Non-pigmented ciliary epithelial cell (primary cell): Measurements from ENCODE around the gene FILIP1L.

Experiments
- DNase-seq: peaks from one replicate; pipeline ENCODE4 v3.0.0-alpha.2; 2010; ENCODE audit warnings: low read depth

FILIP1L gene

DNA sequence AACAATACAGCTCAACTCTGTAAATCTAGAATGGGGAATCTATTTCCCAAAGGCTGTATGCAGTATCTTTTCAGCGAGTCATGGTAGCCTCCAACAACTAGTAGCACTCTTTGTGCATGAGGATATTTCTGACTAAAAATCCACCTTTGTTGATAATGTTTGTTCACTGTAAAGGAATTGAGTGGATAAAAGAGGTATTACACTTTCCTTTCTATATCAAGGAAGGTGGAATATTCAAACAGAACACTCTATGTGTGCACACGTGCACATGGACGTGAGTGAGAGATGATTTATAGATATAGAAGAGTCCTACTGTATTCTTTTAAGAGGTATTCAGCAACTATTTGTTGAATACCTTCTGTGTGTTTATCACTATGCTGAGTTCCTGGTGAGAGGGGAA, 228.4 kb downstream of the FILIP1L start:
- DNase-seq, result no peak

DNA sequence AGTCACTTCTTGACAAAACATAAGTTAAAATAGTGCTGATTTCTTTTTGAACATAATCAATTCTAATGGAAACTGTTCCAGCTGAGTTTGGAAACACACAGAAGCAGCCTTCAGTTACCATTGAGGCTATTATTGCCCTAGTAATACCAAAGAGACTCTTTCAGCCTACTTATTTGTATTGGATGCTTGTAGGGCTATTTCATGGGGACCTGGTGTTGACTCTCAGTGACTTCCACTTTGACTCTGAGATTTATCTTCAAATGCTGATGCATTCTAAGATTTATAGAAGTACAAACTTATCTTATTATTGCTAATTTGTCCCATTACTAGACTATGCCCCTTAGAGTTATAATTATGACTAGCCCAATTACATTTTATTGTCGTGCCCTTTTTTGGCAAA, 229.2 kb downstream of the FILIP1L start:
- no peak for DNase-seq

DNA sequence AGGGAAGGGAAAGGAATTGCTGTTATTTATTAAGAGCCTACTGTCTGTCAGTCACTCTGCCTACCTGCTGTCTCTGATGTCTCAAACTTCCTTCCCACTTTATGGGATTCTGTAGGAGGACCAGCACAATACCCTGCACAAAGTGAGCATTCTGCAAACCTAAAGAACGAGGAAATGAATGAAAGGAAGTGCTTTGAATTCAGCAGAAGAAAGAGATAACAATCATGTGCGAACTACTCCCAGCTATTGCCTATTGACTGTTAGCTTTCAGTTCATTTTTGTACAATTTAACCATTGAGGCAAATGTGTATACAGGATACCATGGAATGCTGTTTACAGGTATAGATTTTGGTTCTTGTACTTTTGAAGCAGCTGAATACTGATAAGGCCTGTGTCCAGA, 229.8 kb downstream of the FILIP1L start:
- no peak for DNase-seq

DNA sequence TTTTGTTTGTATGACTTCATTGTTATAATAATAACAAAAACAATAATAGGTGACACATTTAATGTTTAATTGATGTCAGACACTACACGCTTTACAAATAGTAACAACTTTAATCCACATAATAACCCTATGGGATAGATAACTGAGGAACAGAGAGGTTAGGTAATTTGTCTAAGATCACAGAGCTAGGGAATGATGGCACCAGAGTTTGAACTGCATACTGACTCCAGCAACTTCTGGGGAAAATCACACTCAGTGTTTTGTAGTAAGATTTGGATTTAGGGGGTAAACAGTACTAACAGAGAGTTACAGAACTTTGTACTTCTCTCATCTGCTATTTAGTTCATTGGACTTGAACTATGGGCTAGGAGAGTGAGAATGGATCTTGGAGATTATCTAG, 230.6 kb downstream of the FILIP1L start:
- DNase-seq, result no peak

DNA sequence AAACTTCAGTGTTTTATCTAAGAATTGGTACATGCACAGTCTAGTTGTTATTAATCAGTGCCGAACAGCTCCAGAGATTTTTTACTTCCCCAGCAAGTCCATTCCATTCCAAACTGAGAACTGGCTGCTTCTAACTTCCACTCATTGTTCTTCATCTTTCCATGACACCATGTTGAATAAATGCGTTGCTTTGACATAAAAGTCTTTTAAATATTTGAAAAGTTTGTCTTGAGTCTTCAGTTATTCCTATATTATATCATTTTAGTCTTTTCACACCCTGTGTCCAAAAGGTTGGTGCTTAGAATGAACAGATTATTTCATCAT, 231.2 kb downstream of the FILIP1L start:
- DNase-seq, result no peak

DNA sequence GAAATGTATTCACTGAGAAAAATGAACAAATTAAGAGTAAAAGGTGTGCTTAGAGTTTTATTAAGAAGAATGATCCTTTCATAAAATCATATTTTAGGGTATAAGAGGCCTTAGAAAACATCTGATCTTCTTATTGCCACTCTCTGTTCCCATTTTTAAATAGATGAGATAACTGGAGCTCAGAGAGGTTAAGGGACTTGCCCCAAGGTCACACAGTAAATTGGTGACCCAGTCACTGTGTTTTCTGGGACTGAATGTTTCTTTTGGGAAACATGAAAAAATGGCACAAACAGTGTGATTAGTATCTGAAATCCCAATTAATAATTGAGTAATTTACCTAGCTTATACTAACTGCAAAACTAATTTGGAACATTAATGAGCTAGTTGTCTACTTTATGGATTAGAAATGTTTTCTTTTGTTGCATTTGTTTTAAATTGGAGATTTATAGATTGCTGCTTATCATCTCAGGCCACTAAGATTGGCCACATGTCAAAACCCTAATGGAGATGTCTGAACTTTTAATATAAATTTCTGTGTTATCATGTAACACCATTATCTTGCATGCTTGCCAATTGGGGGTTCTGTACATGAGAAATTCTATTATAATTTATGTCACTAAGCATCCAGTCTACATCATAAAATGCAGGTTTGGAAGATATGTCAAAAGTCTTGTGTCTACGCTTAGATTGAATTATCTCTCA, 231.7 kb downstream of the FILIP1L start:
- no peak for DNase-seq

DNA sequence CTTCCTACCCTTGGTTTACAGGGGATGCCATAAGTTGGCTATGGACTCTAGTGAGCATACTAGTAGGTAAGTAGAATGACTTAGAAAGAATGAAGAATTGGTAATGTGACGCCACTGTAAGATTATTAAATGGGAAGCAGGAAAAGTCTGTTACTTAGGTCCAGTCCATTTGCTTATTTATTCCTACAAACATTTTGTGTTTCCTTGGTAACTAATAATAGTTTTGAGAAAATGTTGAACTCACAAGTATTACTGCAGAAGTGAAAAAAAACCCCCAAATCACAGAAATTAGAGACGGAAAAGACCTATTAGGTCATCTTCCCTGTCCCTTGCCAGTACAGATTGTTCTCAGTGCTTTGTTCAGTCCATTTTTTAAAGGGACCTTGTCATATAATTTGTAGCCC, 233.2 kb downstream of the FILIP1L start:
- DNase-seq, result no peak

DNA sequence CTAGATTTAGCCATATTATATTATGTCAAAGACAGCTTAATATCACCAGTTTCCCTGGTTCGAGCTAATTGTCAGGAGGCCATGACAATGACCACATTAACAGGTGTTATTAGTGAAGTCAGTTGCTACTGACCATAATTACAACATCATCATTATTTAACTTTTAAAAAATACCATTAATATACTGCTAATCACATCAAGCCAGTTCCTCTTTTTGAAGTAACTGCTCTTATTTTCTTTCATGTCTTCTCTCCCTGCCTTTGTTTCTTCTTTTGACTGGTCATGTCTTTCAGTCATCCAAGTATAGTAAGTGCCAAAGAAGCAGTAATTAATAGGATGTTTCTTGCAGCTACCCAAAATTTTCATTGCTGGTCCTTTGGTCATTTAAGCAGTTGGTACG, 235.0 kb downstream of the FILIP1L start:
- no peak for DNase-seq

DNA sequence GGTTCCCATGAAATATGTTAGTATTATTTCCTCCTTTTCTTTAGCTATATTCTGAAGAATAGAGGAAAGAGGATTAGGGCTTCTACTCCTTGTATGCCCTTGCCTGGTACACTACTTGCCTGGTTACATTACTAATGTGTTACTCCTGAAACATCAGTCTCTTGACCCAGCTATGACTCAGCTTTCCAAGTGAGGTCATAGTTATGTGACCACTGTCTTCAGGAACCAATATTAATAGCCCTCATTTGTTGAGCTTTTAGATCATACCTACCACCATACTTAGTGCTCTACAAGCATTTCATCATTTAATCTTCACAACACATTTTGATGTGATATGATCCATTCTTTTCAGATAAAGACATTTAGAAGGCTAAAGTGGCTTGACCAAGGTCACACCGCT, 236.3 kb downstream of the FILIP1L start:
- DNase-seq, result no peak

DNA sequence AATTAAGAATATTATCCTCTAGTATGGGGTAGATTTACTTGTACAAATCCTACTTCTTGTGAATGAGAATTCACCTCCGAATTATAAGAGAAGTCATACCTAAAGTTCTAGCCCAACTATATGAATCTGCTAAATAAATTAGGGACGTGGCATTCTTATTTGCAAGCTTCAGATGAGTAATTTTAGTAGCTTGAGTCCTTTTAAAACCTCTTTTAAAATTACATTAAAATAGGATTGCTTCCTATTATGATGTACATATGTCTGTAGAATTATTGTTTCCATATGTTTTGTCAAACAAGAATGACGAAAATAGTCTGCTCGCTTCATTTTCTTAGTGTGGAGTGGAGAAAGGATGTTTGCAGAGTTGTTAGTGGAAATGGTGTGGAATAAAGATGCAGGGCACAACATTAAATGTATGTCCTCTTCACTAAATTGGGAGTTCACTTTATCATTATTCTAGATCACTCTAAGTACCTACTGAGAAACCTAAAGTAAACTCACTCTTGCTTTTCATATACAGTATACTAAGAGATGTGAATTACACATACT, 237.2 kb downstream of the FILIP1L start:
- DNase-seq, result no peak

DNA sequence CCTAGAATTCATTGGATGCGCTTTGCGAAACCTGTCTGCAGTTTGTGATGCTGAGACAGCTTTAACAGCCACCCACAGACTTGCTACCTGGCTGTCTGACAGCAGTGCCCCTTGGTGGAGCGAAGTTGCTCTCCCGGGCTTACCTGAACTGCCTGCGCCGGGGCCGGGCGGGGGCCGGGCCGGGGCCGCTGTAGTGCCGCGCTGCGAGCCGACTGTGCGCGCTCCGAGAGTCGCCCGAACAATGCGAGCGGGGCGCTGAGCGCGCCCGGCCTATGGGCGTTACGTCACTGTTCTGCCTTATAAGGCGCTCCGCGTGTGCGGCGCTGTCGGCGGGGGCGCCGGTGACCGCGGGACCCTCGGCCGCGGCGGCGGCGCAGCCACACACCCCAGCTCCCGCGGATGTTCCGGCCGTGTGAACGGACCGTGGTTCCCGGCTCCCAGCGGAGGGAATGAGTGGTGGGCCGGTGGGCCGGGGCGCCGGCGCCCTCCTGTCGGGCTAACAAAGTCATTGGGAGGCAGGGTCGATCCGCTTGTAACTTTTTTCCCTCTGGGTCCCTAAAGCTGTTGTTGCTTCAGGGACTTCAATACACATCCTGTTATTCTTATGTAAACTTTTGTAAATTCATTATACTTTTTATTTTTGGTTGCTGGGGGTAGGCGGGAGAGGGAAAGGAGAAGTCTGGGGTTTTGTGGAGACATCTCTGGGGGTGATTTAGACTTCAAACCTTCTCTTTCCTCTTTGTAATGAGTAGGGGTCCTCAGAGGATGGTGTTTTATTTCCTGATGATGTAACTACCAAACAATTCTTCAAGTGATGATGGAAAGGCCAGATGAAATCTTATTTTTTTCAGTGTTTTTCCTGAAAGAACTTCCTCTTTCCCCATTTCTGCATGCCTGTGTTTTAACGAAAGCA, 238.1 kb downstream of the FILIP1L start:
- DNase-seq, result no peak

DNA sequence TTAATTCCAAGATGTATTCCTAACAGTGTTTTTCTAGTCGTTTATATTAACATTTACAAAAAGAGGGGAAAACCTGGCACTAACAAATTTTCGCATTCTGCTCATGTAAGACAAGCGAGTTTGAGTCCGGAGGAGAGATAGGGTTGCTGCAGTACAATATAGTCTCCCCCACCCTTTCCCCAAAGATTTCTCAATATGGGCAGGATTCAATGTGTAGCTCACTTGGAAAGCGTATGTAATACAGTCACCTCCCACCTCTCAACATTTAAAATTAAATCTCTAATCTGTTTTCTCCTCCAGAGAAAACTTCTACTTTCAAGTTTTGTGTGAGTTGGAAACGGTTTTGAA, 238.7 kb downstream of the FILIP1L start:
- no peak for DNase-seq

DNA sequence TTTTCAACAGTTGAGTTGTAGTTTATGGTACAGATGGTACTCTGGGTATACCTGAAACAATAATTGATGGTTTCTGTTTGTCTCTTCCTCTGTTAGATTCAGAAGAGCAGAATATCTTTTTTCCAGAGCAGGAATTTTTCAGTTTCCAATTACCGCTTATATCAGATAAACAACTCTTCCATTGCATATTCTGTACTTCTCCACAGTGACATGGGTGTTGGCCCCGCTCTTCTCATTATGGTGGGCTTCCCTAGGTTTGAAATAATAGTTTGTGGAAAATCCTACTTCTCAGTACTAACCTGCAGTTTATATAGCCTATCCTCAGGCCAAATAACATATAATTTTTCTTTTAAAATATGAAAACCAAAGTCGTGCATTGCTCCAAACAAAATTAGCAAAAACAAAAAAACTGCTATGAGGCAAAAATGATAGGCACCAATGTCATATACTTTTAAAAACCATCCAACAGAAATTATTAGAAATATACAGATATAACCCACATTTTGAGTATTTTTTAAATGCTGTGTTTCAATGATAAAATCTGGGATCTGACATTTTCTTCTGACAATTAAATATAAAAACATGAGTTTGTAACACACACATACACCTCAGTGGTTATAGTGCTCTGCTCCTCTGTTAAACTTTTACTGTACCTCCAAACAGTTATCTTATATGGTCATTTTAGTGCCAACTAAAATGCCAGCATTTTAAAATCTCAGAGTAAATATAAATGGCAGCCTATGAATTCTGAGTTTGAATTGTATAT, 239.9 kb downstream of the FILIP1L start:
- DNase-seq, result no peak

DNA sequence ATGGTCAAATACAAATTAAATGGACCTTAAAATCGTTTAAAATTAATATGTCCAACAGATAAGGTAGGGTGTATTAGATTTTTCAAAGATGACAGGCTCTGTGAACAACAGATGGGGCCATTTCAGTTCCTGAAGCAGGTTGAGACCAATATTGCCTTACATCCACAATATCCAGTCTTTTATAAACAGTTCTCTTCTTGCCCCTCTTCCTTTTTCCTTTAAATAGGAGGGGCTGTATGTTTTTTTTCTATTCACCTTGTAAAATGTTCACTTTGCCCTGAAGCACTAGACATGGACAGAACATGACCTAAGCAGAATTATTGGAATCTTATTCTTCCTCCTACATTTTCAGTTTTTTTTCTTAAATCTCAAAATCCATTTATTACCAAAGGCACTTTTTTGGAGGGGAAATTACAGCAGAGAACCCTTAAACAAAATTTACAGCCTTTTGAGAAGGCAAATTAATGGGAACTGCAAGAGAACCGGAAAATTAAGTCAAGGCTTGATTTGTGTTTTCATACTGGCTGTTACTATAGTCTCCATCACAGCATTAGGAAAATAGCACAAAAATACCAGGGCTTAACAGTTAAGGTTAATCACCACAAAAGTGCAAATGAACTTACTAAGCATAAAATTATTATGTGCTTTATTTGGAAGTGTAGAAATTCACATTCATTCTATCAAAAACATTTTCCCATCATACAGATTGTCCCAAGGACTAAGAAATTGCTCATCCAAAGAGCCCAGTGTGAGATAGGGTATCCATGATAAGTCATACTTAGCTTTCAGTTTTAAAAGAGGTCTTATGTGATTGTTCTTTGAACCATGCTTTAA, 240.8 kb downstream of the FILIP1L start:
- DNase-seq, result no peak

DNA sequence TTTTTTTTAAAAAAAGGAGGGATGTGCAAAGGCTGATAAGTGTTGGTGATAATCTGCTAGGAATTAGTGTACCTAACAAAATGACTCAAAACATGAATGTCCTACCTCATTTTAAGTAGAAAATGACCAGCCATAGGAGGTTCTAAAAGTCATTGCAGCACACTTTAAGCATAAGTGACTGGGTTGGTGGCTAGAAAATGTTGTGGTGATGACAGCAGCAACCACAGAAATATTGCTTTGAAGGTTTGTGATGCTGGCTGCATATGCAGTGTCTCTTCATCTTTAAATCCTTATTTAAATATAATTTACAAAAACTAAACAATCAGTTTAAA, 241.4 kb downstream of the FILIP1L start:
- DNase-seq, result no peak

DNA sequence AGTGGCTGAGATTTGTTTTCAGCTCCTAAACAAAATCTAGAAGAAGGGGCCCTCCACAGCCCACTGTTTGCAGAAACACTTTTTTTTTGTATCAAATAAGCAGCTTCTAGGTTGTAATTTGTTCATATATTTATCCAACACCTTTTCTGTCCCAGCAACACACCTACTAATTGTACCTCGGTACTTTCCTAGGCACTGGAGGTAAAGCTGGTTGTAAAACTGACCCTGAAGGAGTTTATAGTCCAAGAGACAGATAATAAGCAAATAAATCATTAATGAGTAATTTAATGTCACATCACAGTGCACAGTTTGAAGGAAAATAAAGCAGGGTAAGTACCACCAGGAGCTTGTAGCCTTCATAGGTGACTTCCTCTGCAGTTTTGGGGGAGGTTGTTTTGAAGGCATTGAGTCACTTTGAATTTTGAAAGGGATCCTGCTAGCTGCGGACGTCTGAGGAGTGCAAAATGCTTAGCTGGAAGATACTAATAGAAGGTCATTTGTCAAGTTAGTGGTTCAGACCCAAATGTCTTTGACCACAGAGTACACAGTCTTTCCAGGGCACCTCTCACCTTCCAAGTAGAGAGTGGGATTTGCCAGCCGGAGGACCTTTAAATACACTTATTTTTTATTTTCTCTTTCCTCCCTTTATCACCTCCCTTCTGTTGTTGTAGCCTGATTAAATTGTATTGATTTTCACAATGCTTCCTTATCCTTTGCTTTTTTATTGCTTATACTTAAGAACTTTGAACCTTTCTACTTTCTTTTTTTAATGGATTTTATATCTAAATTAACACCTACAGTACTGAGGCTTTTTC, 242.9 kb downstream of the FILIP1L start:
- no peak for DNase-seq

DNA sequence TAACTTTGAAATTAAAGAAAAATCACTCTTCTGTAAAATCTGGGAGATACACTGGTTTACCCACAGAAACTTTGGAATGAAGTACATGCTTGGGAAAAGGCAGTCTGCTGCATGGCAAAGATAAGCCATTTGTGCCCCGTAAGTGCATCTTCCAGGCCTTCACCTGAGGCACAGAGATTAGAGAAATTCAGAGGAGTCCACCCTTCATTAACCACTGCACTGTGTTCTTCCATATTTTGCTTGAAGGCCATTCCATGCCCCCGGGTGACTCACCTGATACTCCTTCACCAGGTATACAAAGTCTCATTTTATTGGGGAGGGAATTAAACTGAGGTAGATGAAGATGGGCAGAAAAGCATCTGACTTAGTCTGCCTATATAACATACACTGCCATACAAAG, 243.6 kb downstream of the FILIP1L start:
- DNase-seq, result no peak

DNA sequence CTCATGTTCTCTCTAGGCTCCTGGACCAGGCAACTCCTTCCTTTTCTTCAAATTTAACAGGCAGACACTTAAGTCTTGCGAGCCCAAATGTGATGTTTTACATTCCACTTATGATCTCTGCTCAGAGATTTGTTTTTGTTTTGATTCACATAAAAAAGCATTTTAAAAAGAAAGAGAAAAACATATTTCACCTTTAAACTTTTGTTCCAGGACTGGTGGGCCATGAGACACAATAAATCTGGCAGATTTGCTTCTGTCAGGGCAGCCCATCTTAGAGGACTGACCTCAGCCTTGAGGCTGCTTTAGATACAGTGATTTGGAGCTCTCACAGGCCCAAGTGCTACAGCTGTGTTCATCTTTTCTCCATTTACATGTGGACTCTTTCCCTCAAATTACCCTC, 244.7 kb downstream of the FILIP1L start:
- no peak for DNase-seq

DNA sequence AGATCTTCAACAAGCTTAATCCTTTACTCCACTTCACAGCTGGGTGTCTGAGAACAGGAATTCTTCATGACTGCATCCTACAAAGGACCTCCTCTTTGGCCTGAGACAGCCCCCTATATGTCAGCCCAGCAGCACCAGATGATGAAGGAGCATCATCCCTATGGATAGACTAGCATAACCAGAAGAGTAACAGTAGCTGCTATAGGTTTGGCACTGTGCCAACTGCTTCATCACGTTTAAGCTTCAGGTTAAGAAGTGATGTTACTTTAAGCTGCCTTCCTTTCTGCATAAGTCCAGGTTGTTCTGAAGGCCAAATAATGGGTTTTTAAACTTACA, 246.0 kb downstream of the FILIP1L start:
- DNase-seq, result no peak

DNA sequence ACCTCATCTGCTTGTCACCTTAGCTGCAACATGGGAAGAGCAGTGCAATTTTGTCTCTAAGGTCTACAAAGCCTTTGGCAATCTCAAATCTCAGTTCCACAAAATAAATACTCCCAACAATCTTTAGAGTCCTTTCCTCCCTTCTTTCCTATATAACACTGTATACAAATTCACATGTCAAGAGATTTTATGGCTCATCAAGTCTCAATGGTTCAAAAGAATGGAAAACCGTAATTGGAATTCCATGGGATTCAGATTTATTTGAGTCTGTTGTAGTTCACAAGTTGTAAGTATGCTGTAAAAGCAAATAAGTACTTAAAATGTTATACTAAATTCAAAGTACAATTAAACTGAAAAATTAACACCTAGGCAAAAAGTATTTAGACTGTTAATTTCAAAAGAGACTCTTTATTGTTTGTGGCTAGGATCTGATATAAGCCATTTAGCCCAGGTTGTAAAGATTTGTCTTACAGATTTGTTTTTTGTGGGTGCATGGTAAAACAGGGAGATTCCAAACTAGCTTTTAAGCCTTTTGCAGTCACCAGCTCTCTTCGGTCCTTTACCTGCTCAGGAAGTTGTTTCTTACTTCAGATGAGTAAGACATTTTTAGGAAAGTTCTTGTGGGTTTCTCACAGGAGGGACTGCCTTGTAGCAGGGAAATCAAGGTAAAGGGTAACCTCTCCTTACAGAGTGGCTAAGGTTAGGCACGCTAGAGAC, 246.5 kb downstream of the FILIP1L start:
- DNase-seq, result no peak
